GM21529 (cell line): ENCODE results near the gene SPTY2D1.
"Not testable (repeated sequence)": the region's sequence is repeated elsewhere in the genome, so short reads cannot be mapped to it uniquely, and the experiment has no call there.

Experiments used
- ATAC-seq: cut with Tn5 transposase; IDR thresholded peaks from one replicate; pipeline ENCODE4 v1.9.1; 2021; ENCODE audit not compliant: unreplicated experiment

The SPTY2D1 gene, protein sequence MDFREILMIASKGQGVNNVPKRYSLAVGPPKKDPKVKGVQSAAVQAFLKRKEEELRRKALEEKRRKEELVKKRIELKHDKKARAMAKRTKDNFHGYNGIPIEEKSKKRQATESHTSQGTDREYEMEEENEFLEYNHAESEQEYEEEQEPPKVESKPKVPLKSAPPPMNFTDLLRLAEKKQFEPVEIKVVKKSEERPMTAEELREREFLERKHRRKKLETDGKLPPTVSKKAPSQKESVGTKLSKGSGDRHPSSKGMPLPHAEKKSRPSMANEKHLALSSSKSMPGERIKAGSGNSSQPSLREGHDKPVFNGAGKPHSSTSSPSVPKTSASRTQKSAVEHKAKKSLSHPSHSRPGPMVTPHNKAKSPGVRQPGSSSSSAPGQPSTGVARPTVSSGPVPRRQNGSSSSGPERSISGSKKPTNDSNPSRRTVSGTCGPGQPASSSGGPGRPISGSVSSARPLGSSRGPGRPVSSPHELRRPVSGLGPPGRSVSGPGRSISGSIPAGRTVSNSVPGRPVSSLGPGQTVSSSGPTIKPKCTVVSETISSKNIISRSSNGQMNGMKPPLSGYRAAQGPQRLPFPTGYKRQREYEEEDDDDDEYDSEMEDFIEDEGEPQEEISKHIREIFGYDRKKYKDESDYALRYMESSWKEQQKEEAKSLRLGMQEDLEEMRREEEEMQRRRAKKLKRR

DNA sequence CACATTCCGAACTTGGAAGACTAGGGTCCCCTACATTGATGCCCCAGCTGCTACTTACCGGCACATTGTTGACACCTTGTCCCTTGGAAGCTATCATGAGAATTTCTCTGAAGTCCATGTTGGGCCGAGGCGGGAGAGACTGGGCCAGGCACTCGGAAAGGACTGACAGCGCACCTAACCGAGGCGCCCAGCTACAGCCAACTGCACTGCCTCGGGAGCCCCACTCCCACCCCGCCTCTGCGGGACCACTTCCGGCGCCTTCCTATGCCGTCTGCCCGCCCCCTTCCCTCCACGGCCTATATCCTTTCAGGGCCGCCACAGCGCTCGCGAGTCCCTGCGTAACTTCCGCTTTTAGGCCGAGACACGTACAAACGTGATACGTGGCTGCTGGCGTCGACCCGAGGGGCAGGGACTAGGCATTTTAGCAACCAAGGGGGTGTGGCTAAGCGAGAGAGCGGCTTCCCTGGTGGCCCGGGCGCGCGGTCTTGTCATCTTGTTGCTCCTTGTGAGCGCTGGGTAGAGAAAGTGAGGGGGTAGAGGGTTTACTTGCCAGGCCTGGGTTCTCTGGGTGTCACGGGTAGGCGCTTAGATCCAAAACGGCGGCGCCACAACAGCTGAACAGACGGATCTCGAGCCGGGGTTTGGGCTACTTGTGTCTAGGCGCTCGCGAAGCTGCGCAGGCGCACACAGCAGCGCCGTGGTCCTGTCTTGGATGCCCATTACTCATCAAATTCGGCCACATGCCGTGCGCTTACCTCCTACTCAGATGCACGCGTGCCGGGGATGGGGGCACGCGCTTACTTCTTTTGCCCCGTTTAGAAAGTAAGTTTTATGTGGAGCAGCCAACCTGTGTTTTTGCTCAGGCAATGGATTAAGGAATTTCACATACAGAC is at the start of gene SPTY2D1:
Gene SPTY2D1, minus strand, starts transcription at position 203 of the 893 bp plus-strand sequence. Its CDS starts 85 bp downstream, at position 118.
- peak; percentile 95 for ATAC-seq

DNA sequence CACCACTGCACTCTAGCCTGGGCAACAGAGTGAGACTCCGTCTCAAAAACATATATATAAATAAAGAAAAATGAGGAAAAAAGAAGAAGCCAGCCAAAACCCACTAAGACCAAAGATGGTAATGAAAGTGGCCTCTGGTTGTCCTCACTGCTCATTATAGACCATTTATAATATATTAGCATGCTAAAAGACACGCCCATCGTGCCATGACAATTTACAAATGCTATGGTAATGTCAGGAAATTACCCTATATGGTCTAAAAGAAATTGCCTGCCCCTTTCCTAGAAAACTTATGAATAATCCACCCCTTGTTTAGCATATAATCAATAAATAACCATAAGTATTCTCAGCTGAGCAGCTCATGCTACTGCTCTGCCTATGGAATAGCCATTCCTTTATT is 48.3 kb upstream of the SPTY2D1 start:
- no peak for ATAC-seq

DNA sequence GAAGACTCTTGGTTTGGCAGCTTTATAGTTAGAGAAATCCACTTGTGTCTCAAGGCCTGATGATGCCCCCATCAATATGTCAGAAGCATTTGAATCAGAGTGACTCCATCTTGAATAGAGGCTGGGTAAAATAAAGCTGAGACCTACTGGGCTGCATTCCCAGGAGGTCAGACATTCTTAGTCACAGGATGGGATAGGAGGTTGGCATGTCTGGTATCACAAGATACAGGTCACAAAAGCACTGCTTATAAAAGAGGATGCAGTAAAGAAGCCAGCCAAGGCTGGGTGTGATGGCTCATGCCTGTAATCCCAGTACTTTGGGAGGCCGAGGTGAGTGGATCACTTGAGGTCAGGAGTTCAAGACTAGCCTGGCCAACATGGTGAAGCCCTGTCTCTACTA is 47.8 kb upstream of the SPTY2D1 start:
- ATAC-seq, result not testable (repeated sequence)

DNA sequence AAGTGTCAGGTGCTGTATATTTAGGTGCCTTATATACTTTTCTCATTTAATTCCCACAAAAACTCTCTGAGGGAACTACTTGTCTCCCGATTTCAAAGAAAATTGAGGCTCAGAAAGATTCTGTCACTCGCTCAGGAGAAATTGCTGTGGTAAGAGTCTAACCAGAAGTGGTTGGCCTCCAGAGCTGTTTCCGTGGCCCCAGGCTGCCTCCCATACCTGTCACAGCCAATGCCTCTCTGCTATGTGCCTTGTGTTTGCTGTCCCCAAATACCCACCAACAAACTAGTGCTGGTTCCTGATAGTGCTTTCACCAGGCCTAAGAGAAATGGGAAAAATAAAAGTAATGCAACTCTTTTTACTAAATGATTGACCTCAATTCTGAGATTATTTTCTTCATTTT is 43.4 kb upstream of the SPTY2D1 start:
- ATAC-seq, result no peak

DNA sequence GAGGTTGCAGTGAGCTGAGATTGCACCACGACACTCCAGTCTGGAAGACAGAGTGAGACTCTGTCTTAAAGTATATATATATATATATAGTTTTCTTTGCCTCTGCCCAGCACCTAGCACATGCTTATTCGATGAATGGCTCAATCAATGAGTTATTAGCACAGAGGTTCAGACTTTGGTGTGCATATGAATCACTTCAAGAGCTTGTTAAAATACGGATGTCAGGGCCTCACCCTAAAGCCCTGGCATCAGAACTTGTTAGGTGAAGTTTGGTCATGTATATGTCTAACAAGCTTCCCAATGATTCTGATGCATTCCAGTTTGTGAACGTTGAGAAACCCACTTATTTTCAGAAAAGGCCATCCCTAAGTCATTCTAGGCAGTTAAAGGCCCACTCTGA is 42.7 kb upstream of the SPTY2D1 start:
- no peak for ATAC-seq

DNA sequence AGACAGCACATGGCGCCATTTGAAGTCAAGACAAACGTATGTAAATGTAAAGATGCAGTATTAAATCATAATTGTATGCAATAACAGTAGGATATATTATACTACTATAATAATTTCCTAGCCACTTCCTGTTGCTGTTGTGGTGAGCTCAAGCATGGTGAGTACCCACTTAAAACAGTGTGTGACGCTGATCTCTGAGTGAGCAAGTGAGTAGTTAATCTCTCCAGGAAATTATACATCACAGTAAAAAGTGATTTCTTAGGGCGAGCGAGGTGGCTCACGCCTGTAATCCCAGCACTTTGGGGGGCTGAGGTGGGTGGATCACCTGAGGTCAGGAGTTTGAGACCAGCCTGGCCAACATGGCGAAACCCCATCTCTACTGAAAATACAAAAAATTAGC is 38.1 kb upstream of the SPTY2D1 start:
- ATAC-seq, result not testable (repeated sequence)

DNA sequence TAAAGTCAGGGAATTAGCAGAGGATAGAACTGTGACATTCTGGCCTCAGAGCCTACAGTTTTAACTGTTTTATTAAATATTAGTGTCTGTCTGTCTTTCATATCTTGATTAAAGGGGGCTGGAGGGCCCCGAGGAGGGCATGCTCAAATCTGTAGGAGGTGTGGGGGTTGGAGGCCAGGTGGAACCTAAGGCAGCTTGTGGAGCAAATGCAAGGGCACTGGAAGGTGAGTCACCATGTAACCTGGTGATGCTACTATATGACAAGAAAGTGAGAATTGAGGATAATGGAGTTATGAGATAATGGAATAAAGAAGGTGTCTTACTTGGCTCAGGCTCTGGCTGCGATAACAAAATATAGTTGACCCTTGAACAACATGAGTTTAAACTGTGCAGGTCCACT is 37.1 kb upstream of the SPTY2D1 start:
- ATAC-seq, result no peak

DNA sequence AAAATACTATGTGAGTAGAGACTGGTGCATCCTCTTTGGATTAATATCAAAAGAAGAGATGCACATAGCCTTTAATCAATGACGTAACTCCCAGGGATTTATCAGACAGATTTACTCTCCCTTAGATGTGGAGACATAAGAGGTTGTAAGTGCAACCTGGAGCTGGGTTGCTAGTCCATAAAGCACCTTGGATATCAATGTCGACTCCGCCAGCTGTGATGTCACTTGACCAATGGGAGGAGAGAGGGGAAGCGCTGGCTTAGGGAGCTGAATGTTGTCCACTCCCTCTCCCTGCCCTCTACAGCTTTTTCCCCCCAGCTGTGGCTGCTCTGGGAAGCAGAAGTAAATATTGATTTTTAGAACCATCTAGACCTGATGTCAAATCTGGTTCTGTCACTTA is 35.6 kb upstream of the SPTY2D1 start:
- ATAC-seq, result no peak

DNA sequence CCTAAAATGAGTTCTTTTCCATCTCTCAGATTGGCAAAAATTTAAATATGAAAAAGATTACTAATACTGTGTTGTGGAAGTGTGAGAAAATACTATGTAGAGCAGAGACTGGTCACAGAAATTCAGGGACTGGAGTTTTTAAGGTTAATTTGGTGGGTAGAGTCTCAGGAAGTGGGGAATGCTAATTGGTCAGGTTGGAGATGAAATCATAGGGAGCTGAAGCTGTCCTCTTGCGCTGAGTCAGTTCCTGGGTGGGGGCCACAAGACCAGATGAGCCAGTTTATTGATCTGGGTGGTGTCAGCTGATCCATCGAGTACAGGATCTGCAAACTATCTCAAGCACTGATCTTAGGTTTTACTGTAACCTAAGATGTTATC is 35.1 kb upstream of the SPTY2D1 start:
- no peak for ATAC-seq

DNA sequence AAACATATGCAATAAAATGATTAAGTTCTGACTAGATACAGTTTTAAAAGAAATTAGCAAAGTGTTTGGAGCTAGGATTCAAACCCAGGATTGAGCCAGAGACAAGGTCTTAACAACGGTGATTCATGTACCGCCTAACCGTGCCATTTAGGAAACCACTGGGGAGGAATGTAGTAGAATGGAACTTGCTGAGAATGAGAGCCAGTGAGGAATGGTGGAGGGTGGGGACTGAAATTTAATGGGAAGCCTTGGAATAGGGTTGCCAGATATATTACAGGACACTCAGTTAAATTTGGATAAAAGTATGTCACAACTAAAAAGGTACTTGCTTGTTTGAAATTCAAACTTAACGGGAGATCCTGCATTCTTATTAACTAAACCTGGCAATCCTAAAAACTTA is 34.0 kb upstream of the SPTY2D1 start:
- ATAC-seq, result no peak

DNA sequence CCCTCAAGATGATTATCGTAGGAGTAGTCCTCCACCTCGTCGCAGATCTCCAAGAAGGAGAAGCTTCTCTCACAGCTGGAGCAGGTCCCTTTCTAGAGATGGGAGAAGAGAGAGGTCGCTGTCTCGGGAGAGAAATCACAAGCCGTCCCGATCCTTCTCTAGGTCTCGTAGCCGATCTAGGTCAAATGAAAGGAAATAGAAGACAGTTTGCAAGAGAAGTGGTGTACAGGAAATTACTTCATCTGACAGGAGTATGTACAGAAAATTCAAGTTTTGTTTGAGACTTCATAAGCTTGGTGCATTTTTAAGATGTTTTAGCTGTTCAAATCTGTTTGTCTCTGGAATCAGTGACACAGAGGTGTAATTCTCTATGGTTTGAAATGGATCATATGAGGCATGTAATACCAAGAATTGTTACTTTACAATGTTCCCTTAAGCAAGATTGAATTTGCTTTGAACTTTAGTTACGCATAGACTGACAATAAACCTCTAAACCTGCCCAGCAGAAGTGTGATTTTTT is 31.3 kb upstream of the SPTY2D1 start:
- ATAC-seq, result not testable (repeated sequence)

DNA sequence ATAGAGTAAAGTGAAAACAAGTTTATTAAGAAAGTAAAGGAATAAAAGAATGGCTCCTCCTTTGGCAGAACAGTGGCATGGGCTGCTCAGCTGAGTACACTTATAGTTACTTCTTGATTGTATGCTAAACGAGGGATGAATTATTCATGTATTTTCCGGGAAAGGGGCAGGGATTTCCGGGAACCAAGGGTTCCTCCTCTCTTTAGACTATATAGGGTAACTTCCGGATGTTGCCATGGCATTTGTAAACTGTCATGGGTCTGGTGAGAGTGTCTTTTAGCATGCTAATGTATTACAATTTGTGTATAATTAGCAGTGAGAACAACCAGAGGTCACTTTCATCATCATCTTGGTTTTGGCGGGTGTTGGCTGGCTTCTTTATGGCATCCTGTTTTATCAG is 23.5 kb upstream of the SPTY2D1 start:
- ATAC-seq, result no peak

DNA sequence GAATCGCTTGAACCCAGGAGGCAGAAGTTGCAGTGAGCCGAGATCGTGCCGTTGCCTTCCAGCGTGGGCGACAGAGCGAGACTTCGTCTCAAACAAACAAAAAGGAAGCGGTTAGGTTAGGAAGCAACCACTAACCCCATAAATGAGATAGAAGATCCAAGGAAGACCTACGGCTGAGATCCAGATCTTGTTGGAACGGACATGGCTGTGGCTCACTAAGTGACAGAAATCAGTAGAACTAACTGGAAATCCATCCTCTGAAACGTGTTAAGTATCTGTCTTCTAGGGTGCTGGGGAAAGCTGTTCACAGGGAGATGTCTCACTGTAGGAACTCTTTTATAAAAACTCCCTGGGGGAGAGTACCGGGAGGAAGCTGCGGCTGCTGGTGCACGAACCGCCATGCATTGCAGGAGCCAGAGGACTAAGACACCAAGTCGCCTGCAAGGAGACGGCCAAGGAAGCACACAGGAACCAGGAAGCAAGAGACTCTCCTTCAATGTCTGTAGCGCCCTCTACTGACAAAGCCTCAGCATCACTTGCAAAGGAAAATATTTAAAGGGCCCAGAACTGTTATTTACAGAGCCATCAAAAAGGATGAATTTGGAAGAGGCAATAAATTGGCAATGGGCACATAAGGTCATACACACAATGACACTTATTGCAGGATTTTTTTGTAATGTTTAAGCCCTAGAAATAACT is 16.9 kb upstream of the SPTY2D1 start:
- ATAC-seq, result peak; percentile 64

DNA sequence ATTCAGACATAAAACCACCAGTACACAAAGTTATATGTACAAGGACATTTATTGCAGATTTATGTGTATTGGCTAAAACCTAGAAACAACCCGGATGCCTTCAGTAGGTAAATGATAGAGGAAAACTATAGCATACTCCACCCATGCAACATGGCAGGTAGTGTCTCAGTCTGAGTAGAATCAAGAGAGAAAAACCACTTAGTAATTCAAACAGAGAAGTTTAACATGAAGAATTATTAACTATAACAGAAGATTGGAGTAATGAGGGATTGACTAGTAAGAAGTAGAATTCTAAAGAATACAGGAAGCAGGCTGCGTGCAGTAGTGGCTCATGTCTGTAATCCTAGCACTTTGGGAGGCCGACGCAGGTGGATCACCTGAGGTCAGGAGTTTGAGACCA is 16.2 kb upstream of the SPTY2D1 start:
- ATAC-seq, result no peak

DNA sequence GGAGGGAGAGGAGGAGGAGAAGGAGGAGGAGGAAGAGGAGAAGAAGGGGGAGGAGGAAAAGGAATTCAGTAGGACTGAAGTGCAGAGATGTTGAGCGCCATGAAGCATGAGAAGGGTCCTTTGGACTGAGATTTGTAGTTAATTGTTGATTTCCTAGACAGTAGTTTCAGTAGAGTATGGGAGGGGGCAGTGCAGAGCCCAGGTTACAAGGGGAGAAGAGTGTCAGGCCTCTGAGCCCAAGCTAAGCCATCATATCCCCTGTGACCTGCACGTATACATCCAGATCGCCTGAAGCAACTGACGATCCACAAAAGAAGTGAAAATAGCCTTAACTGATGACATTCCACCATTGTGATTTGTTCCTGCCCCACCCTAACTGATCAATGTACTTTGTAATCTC is 8.9 kb upstream of the SPTY2D1 start:
- not testable (repeated sequence) for ATAC-seq

DNA sequence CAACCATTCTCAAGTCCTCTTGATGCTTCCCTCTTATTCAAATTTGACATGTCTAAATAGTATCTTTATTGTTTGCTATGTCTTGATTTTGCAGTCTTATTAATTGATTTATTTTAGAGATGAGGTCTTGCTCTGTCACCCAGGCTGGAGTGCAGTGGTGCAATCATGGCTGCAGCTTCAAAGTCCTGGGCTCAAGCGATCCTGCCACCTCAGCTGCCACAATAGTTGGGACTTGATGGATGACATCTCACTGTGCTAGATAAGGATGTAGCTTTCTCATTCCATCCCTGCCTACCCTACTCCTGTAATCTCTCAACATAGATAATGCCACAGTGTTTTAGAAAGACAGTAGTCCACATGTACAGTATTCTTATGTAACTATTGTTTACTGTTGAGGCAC is 7.5 kb upstream of the SPTY2D1 start:
- no peak for ATAC-seq

DNA sequence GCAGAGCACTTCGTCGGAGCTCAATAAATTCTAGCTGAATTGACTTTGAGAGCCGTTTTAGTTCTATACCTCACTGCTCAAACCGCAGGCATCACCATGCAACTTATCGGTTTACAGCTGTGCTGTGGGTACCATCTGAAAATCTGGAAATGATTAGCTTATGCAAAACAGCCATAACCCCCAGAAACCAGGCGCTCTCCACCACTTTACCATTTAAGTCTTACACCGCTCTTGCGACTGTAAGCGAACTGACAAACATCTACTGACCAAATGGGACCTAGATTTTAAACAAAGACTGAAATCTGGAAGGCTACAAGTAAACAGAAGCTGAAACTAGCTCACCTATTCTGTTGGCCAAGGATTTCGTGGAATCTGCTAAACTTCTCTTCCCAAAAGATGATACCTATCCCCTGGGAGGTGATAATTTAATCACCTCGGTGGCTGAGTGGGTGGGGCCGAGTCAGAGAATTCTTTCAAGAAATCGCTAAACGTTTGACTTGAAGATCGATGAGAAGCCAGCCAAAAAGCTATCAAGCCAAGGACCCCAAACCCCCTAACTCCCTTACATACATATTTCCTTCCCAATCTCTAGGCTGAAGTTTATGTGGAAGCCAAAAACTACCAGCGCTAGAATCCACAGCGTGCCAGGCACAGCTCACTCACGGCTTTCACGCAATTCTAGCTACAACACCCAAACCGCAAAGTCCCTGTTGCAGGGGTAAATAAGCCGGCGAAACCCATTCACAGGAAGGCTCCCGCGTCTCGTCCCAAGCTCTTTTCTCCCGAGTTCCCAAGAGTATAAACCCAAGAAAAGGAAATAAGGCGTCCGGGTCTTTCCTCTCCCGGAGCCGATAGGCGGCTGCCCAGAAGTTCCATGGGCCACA is 644 bp downstream of the SPTY2D1 start:
- ATAC-seq, result peak; percentile 57

DNA sequence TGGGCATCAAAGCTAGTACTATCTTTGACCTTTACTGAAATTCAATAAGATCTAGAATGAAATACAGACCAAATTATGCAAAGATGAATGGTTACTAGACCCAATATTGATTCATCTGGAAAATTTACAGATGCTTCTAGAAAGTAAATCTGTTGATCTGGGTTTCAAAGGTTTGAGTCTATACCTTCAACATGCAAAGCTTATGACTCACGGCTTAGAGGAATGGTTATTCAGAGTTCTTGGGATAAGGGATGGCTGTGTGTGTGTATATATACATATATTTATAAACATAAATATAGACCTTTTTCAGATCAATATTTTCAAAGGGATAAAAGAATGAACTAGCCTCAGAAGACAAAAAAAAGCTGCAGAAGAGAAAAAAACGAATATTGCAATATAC is 1.3 kb downstream of the SPTY2D1 start:
- no peak for ATAC-seq

DNA sequence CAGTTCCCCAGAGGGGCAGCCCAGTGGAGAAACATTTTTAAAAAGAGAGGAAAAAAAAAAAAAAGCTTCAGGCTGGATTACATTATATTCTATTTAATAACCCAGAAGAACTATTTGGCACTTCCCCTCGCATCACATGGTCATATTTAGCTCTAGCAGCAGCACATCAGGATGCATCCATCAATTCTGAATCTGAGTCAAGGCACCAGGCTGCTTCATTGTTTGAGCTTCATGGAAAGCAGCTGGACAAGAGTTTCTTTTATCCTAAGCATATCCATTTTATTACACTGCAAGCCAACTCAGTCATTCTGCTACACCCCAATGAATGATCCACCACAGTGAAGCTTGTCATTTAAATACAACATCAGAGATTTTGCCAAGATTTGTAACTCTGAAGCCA is 10.0 kb downstream of the SPTY2D1 start:
- ATAC-seq, result no peak

DNA sequence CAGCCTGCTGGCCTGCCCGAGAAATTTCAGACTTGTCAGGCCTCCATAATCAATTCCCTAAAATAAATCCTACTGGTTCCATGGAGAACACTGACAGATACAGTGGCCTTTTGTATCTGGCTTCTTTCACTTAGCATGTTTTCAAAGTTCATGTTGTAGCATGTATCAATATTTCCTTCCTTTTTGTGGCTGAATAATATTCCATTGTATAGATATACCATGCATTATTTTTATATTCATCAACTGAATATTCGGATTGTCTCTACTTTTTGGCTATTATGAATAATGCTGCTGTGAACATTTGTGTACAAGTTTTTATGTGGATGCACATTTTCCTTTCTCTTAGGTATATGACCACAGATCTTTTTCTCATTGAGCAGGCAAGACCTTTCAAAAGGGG is 10.4 kb downstream of the SPTY2D1 start:
- no peak for ATAC-seq
